ENCODE measurements around the gene TAPBP. TPM values are rescaled to one million over a fixed set of nuclear protein-coding genes. Genes with fewer than 3 reads are reported as not detected.

Gene TAPBP
- total and polyA plus RNA-seq, 9 of the 15 experiments (the other 6 are each of a cell fraction or from before 2014, with no cell fraction given) = 5.6 to 74.0 (median 22.3) TPM

DNA sequence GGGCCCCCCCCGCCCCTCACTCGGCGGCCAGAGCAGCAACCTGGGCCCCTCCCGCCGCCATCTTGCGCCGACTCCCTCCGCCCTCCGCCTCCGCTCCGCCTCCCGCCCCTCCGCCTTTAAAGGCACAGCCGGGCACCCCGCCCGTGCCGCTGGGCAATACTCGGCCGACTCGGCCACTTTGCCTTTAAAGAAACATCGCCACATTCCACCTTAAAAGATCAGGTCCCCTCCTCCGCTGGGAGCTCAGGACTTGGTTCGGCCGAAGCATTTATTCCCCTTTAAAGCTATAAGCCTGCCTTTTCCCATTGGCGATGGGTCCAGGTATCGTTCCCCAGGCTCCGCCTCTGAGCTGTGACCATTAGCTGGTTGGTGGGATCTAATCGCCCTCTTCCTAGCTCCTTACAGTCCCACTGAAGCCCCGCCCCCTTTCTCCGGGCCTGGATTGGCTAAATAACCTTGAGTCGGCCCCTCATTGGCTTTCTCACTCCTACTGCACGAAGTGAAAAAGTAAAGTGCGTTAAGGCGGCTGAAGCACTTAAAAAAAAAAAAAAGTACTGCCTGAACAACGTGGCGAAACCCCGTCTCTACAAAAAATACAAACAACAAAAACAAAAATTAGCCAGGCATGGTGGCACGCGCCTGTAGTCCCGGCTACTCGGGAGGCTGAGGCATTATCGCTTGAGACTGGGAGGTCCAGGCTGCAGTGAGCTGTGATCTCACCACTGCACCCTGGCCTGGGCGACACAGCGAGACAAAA is 4.0 kb upstream of the TAPBP start, which contains the start of gene ZBTB22 (continued):
- TF ChIP-seq, protein P1, sequence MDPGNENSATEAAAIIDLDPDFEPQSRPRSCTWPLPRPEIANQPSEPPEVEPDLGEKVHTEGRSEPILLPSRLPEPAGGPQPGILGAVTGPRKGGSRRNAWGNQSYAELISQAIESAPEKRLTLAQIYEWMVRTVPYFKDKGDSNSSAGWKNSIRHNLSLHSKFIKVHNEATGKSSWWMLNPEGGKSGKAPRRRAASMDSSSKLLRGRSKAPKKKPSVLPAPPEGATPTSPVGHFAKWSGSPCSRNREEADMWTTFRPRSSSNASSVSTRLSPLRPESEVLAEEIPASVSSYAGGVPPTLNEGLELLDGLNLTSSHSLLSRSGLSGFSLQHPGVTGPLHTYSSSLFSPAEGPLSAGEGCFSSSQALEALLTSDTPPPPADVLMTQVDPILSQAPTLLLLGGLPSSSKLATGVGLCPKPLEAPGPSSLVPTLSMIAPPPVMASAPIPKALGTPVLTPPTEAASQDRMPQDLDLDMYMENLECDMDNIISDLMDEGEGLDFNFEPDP (CRISPR knock-in tag; IDR thresholded peaks at IDR 0.05) = peak; percentile 69; the same call in 1 of the 2 replicates
- TF ChIP-seq YY1 (IDR thresholded peaks at IDR 0.05; ENCODE audit: borderline replicate concordance in 1 of 3, control insufficient read depth in 1 of 3, extremely low read depth in 1 of 3, insufficient read depth in 3 of 3, insufficient read length in 1 of 3, insufficient replicate concordance in 2 of 3, low read depth in 1 of 3, low read length in 2 of 3) = peak; percentile 69 to 97 (median 93)
- peak; percentile 77 for TF ChIP-seq SUPT5H (IDR thresholded peaks at IDR 0.05)
- TF ChIP-seq SMAD3 (CRISPR knock-in tag; conservative IDR thresholded peaks at IDR 0.05) = 0 out of 2 replicates have a peak, but pooled peaks have one; percentile 37
- TF ChIP-seq, protein P2, sequence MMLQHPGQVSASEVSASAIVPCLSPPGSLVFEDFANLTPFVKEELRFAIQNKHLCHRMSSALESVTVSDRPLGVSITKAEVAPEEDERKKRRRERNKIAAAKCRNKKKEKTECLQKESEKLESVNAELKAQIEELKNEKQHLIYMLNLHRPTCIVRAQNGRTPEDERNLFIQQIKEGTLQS (IDR thresholded peaks at IDR 0.05) = no peak
- TF ChIP-seq, protein P2 (CRISPR knock-in tag; conservative IDR thresholded peaks at IDR 0.05) = peak; percentile 74
- peak; percentile 57 for TF ChIP-seq HCFC1 (IDR thresholded peaks at IDR 0.05; ENCODE audit: low read depth, low read length)
- peak; percentile 64 for TF ChIP-seq CCNT2 (IDR thresholded peaks at IDR 0.05; ENCODE audit: borderline replicate concordance, extremely low read depth, insufficient read length, low read depth, low read length)
- TF ChIP-seq POLR2B (IDR thresholded peaks at IDR 0.05; ENCODE audit: low read depth, partially characterized antibody) = peak; percentile 73
- peak; percentile 45; the same call in 1 of the 2 replicates for TF ChIP-seq JUND (IDR thresholded peaks at IDR 0.05; ENCODE audit: borderline replicate concordance, low read depth, low read length)
- TF ChIP-seq JUND (tag; IDR thresholded peaks at IDR 0.05; ENCODE audit: borderline replicate concordance, low read depth, low read length) = no peak; the same call in 2 of the 3 replicates
- peak; percentile 55; the same call in 1 of the 2 replicates for TF ChIP-seq POLR2H (tag; IDR thresholded peaks at IDR 0.05; ENCODE audit: low read depth)
- peak; percentile 13; the same call in 1 of the 2 replicates for TF ChIP-seq TCF3 (CRISPR knock-in tag; IDR thresholded peaks at IDR 0.05)
- no peak for TF ChIP-seq PRPF4 (IDR thresholded peaks at IDR 0.05; ENCODE audit: insufficient read depth, low read depth, low read length, poor library complexity, severe bottlenecking)
- TF ChIP-seq TEAD1 (CRISPR knock-in tag; IDR thresholded peaks at IDR 0.05) = peak; percentile 71 to 96
- peak; percentile 57; the same call in 1 of the 2 replicates for TF ChIP-seq SOX6 (IDR thresholded peaks at IDR 0.05)
- TF ChIP-seq, protein P3, sequence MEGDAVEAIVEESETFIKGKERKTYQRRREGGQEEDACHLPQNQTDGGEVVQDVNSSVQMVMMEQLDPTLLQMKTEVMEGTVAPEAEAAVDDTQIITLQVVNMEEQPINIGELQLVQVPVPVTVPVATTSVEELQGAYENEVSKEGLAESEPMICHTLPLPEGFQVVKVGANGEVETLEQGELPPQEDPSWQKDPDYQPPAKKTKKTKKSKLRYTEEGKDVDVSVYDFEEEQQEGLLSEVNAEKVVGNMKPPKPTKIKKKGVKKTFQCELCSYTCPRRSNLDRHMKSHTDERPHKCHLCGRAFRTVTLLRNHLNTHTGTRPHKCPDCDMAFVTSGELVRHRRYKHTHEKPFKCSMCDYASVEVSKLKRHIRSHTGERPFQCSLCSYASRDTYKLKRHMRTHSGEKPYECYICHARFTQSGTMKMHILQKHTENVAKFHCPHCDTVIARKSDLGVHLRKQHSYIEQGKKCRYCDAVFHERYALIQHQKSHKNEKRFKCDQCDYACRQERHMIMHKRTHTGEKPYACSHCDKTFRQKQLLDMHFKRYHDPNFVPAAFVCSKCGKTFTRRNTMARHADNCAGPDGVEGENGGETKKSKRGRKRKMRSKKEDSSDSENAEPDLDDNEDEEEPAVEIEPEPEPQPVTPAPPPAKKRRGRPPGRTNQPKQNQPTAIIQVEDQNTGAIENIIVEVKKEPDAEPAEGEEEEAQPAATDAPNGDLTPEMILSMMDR (IDR thresholded peaks at IDR 0.05 in 2 of 3, conservative IDR thresholded peaks at IDR 0.05 in 1 of 3; ENCODE audit: insufficient read depth in 2 of 3, low read depth in 1 of 3, low read length in 3 of 3) = peak in 1 of 3 experiments; percentile 17; a peak in 1 of 6 replicates
- TF ChIP-seq KLF13 (tag; IDR thresholded peaks at IDR 0.05; ENCODE audit: borderline replicate concordance, low read depth) = peak; percentile 8; the same call in 1 of the 2 replicates
- peak; percentile 53 for TF ChIP-seq TBP (optimal IDR thresholded peaks at IDR 0.05; ENCODE audit: low read depth, low read length)
- peak; percentile 72 for TF ChIP-seq TEAD4 (IDR thresholded peaks at IDR 0.05; ENCODE audit: low read length)
- no peak for TF ChIP-seq TEAD4 (CRISPR knock-in tag; IDR thresholded peaks at IDR 0.05; ENCODE audit: borderline replicate concordance)
- TF ChIP-seq PHF8 (IDR thresholded peaks at IDR 0.05; ENCODE audit: borderline replicate concordance, low read length) = peak; percentile 48; the same call in 1 of the 2 replicates

Data from K562 (cell line).